Right atrium auricular region (tissue), 2 donors: ENCODE measurements around the gene ATP6V0E2. TPM values are rescaled to one million over a fixed set of nuclear protein-coding genes. Genes with fewer than 3 reads are reported as not detected.
A peak's percentile ranks its signal among the peaks of the same experiment; 100 is the strongest.

Source experiments
- DNase-seq: peaks from one replicate; pipeline ENCODE4 v3.0.0-alpha.2; 2019; ENCODE audit warnings: low spot score
- H3K27ac ChIP-seq, 2 donors: fragments of 200-600 bp; sonication (generic); 1 replicate in 1 of 2; 2 replicates in 1 of 2; pipeline ENCODE4 v1.5.1; 2016 to 2019
- H3K27me3 ChIP-seq, 2 donors: fragments of 200-600 bp; sonication (generic); one replicate each; pipeline versions ENCODE4 v1.5.1 to v1.6.0; 2017 to 2019
- H3K36me3 ChIP-seq: fragments of 200-600 bp; sonication (generic); one replicate; pipeline ENCODE4 v1.5.1; 2016
- H3K4me1 ChIP-seq, 2 donors: fragments of 200-600 bp; sonication (generic); one replicate each; pipeline versions ENCODE4 v1.5.1 to v1.6.0; 2017 to 2019
- H3K4me3 ChIP-seq, 2 donors: fragments of 200-600 bp; sonication (generic); 1 replicate in 1 of 2; 2 replicates in 1 of 2; pipeline ENCODE4 v1.5.1; 2017 to 2019; ENCODE audit warnings: mild to moderate bottlenecking in 1 of 2, moderate library complexity in 1 of 2
- H3K9me3 ChIP-seq, 2 donors: fragments of 200-600 bp; sonication (generic); one replicate each; pipeline ENCODE4 v1.5.1; 2019
- total RNA-seq, 2 donors: library from RNA; depleted of rRNA; stranded (reverse); fragments of >200 nt; gene quantifications; one replicate each; pipeline ENCODE4 v1.1.0, GENCODE V29; 2016
- TF ChIP-seq, protein P1 (sequence below), 2 donors: fragments of 200-600 bp; sonication (generic); IDR thresholded peaks; one replicate each; pipeline ENCODE4 v1.5.1; 2019; ENCODE audit warnings: antibody characterized with exemption in 2 of 2

Gene ATP6V0E2
- 100 to 1,000 TPM in 1 of 2 donors, 10 to 100 TPM in 1; 60.7 to 122 TPM for total RNA-seq

DNA sequence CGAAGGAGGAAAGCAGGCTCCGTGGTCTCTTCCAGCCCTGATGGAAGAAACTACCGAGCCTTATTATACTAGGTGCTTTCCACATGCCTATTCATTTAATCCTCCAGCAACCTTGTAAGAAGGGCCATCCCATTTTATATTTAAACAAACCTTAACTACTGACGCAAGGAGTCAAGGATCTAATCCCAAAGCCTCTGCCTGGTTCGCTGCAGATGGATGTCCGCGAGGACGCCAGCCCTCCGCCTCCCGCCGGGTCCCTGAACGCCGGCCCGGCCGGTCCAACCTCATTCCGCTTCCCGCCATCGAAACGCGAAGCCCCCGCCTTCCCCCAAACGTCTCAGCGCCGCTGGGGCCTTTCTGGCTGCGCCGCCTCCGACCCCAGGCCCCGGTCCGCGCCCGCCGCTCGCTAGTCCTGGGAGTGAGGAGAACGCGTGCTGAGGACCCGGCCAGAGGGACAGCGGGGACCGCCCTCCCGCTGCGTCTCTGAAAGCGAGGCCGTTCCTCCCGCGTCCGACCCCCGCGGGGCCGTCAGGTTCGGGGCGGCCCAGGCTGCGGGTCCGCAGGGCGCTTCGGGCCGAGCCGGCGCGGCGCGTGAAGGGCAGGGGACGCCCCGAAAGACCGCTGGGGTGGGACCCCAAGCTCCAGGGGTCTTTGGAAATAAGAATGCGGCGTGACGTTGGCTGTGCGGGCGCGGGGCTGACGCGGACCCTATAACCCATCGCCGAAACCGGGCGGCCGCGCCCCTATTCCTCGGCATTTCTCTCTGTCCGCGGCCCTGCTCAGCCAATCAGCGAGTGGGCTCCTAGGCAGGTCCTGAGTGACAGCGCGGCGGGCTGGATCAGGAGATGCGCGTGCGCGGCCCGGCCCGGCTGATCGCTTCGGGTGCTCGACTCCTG is at the start of gene ATP6V0E2:
TSS of gene ATP6V0E2 (plus strand) at position 896 of the 896 bp plus-strand sequence. CDS start 97 bp downstream, outside the sequence.
- DNase-seq, result peak; percentile 97
- no peaks in the 10 kb centered on the region for H3K9me3 ChIP-seq
- H3K36me3 ChIP-seq, result no peaks in the 10 kb centered on the region
- H3K4me3 ChIP-seq, result peak within 1 kb of the TSS; percentile 77
- peaks cover 0 to 21% of the 10 kb centered on the region in 2 donors for H3K4me1 ChIP-seq
- TF ChIP-seq, protein P1, sequence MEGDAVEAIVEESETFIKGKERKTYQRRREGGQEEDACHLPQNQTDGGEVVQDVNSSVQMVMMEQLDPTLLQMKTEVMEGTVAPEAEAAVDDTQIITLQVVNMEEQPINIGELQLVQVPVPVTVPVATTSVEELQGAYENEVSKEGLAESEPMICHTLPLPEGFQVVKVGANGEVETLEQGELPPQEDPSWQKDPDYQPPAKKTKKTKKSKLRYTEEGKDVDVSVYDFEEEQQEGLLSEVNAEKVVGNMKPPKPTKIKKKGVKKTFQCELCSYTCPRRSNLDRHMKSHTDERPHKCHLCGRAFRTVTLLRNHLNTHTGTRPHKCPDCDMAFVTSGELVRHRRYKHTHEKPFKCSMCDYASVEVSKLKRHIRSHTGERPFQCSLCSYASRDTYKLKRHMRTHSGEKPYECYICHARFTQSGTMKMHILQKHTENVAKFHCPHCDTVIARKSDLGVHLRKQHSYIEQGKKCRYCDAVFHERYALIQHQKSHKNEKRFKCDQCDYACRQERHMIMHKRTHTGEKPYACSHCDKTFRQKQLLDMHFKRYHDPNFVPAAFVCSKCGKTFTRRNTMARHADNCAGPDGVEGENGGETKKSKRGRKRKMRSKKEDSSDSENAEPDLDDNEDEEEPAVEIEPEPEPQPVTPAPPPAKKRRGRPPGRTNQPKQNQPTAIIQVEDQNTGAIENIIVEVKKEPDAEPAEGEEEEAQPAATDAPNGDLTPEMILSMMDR (IDR thresholded peaks at IDR 0.05), result no peak
- H3K27me3 ChIP-seq, result no peaks in the 10 kb centered on the region
- peak within 1 kb of the TSS; percentile 96 to 98 for H3K27ac ChIP-seq

DNA sequence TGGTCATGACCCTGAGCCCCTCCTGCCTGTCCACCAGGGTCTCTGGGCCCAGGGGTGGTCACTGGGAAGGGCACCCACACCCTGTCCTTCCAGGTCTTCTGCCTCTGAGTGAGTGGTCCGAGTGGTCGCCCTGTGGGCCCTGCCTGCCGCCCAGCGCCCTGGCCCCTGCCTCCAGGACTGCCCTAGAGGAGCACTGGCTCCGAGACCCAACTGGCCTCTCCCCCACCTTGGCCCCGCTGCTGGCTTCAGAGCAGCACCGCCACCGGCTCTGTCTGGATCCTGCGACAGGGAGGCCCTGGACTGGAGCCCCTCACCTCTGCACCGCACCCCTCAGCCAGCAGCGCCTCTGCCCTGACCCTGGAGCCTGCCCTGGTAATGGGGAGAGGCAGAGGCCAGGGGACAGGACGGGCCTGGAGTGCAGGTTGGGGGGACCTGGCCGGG is 49.4 kb upstream of the ATP6V0E2 start:
- H3K36me3 ChIP-seq, result no peaks in the 10 kb centered on the region
- TF ChIP-seq, protein P1 (IDR thresholded peaks at IDR 0.05), result no peak
- no peaks in the 10 kb centered on the region for H3K9me3 ChIP-seq
- H3K27ac ChIP-seq, result no peak overlapping the region
- no peak overlapping the region for H3K4me3 ChIP-seq
- no peaks in the 10 kb centered on the region for H3K4me1 ChIP-seq
- no peaks in the 10 kb centered on the region for H3K27me3 ChIP-seq
- no peak for DNase-seq

DNA sequence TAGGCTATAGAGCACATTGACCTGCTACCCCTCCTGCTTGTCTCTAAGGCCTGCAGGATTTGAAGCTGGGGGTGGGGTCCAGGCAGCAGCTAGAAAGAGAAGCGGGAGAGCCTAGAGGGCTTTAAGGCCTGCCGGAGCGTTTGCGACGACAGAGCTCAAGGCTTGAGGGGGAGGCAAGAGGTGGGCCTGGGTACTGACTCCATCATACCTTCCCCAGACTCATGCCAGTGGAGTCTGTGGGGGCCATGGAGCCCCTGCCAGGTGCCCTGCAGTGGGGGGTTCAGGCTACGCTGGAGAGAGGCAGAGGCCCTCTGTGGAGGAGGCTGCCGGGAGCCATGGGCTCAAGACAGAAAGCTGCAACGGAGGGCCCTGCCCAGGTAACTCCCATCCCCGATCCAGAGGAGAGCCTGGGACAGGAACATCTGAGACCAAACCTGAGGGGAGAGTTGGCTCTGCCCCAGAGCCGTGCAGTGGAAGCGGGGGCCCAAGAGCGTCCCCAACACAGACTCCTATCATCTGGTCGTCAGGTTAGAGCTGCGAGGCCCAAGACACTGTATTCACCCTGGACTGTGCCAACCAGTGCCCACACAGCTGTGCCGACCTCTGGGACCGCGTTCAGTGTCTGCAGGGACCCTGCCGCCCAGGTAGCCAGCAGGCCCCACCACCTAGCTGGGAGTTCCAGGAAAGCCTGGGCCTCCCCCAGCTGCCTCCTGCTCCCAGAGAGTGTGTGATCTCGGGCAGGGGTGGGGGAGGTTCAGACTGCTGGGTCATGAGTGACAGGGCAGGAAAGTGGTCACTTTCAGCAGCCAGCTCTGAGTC is 48.8 kb upstream of the ATP6V0E2 start:
- Histone ChIP-seq H3K27me3 (no peaks in the 10 kb centered on the region), H3K9me3 (no peaks in the 10 kb centered on the region), H3K27ac (no peak overlapping the region), H3K4me1 (no peaks in the 10 kb centered on the region), H3K36me3 (no peaks in the 10 kb centered on the region), H3K4me3 (no peak overlapping the region)
- DNase-seq, result no peak
- TF ChIP-seq, protein P1 (IDR thresholded peaks at IDR 0.05), result no peak

DNA sequence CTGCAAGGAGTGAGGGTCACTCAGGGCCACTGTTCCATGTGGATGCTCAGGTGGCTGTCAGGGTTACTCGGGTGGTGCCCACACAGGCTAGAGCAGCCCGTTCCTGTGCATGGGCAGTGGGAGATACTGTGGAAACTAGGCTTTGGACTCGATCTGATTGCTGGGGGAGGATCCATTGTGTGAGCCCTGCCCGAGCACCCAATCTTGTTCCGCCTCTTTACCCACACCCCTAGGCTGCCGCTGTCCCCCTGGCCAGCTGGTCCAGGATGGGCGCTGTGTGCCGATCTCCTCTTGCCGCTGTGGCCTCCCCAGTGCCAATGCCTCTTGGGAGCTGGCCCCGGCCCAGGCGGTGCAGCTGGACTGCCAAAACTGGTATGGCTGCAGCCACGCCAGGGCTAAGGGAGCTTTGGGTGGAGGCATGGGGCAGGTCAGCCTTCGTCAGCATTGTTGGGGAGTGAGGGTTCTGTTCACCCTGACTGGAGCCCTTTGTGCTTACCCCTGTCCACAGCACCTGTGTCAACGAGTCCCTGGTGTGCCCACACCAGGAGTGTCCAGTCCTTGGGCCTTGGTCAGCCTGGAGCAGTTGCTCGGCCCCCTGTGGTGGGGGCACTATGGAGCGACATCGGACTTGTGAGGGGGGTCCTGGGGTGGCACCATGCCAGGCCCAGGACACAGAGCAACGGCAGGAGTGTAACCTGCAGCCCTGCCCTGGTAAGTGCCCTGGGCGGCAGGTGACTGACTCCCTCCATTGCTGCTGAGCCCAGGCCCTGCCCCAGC is 48.0 kb upstream of the ATP6V0E2 start:
- TF ChIP-seq, protein P1 (IDR thresholded peaks at IDR 0.05), result no peak
- H3K27me3 ChIP-seq, result no peaks in the 10 kb centered on the region
- H3K27ac ChIP-seq, result no peak overlapping the region
- no peak overlapping the region for H3K4me3 ChIP-seq
- no peak for DNase-seq
- H3K4me1 ChIP-seq, result no peaks in the 10 kb centered on the region
- H3K9me3 ChIP-seq, result no peaks in the 10 kb centered on the region
- H3K36me3 ChIP-seq, result no peaks in the 10 kb centered on the region

DNA sequence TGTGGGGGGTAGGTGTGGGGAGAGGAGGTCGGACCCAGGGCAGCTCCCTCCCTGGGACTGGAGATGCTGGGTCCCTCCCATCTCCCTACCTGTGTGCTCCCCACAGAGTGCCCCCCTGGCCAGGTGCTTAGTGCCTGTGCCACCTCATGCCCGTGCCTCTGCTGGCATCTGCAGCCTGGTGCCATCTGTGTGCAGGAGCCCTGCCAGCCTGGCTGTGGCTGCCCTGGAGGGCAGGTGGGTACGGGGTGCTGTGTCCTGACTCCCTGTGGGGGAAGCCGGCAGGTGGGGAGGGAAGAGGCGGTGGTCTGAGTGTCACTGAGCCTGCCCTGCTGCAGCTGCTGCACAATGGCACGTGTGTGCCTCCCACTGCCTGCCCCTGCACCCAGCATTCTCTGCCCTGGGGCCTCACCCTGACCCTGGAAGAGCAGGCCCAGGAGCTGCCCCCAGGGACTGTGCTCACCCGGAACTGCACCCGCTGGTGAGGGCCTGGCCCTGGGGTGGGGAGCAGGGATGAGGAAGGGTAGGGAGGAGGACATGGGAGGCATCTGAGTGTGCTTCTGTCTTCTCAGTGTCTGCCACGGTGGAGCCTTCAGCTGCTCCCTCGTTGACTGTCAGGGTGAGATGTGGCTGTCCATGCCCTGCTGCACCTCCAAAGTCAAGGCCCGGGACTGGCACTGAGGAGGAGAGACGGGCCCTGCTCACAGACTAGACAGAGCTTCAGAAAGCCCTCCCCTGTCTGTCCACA is 47.3 kb upstream of the ATP6V0E2 start:
- TF ChIP-seq, protein P1 (IDR thresholded peaks at IDR 0.05), result no peak
- Histone ChIP-seq H3K9me3 (no peaks in the 10 kb centered on the region), H3K4me3 (no peak overlapping the region), H3K27ac (no peak overlapping the region), H3K4me1 (no peaks in the 10 kb centered on the region), H3K36me3 (no peaks in the 10 kb centered on the region), H3K27me3 (no peaks in the 10 kb centered on the region)
- DNase-seq, result no peak
